GM19438 (cell line): Measurements from ENCODE around the gene PSMB5.

Experiments
- ATAC-seq: cut with Tn5 transposase; IDR thresholded peaks from one replicate; pipeline ENCODE4 v1.9.1; 2021; ENCODE audit warnings: low read depth; ENCODE audit not compliant: unreplicated experiment

The PSMB5 gene

DNA sequence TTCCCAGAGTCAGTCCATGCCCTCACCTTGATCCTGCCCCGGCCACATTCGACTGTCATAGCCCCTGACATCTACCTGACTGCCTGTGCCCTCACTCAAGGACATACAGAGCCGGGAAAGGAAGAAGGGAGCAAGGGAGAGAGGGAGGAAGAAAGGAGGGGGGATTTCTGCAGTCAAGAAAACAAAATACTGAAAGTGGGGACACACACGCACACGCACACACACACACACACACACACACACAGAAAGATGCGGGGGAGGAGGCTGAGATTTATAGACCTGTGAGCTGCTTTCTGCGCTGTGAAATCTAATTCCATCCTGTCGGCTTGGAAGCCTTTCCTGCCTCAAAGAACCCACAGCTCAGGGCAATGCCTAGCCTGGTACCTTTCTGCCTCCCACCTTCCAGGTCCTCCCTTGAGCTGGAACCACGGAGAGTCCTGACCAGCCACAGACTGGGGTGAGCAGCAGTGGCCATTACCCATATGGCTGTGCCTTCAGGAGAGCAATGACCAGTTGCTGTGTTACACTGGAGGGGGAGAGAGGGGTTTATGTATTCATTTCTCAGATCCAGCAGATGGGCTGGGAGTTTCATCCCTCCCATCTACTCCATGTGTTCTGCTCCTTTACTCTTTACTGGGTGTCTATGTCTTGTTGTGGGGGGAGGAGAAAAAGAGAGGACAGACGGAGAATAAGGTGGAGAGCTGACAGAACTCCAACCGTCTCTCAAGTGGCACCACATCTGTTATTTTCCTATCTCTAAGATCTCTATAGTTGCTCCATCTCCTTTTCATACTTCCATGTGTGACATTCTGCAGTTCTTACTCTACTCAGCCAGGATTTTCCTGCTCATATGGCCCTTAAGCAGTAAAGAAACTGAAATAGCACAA is 37.7 kb downstream of the PSMB5 start:
- no peak for ATAC-seq

DNA sequence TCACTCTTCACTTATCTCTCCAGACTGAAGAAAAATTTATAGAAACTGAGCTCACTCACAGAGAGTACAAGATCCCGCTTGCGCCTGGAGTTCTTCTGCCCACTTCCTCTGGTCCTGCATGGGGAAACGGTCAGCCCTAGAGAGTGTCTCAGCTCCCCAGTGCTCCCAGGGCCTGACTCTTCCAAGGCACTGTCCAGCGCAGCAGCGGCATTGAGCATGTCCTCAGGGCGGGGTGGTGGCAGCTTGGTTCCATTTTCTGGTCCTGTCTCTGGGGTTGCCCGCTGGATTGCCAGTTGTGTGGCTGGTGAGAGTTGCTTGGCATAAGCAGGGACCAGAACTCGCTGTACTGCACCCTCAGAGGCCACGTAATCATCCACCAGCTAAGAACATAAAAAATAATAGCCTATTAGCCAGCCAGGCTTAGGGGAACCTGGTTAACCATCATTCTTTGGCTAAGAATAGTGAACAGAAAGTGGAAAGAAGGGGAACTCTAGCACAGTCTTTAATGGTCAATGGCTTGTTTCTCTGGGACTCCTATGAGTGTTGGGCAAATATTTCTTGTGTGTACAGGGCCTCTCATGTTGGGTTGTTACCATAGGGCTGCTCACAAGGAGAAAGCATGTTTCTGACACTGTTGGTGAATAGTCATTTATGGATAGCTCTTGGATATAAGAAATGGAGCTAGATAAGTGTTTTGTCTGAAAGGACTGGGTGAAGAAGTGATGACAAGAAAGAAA is 38.6 kb downstream of the PSMB5 start:
- no peak for ATAC-seq

GRCh38 chr14:22994762-22995275 is 39.9 kb downstream of the PSMB5 start:
- ATAC-seq: no peak

- no peak for ATAC-seq
Observed at GRCh38 chr14:22993517-22993916, 41.2 kb downstream of the PSMB5 start.

- no peak for ATAC-seq
Observed at GRCh38 chr14:22991852-22992251, 42.8 kb downstream of the PSMB5 start.

GRCh38 chr14:22987291-22987690 is 47.4 kb downstream of the PSMB5 start:
- ATAC-seq: no peak

DNA sequence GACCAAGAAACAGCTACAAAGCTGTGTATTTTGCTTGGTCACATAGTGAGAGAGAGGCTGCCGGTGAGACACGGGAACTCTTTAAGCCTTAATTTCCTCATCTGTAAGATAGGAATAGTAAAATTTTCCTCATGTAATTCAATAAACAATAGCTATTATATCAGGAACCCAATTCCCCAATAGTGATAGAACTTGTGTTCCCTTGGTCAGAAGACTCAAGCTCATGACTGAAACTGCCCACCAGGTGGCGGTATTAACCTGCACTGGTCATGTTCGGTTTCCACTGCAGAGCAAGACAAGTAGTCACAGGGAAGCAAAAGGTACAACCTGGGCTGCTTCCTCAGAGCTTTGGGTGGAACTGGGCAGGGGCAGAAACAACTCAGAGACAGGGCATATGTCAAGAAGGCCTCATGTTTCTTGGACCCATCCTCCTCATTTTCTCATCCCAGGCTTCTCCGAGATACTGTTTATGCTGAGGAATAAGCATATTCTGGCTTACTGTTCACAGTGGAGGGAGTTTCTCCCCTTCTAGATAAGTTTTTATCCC is 48.1 kb downstream of the PSMB5 start:
- no peak for ATAC-seq

DNA sequence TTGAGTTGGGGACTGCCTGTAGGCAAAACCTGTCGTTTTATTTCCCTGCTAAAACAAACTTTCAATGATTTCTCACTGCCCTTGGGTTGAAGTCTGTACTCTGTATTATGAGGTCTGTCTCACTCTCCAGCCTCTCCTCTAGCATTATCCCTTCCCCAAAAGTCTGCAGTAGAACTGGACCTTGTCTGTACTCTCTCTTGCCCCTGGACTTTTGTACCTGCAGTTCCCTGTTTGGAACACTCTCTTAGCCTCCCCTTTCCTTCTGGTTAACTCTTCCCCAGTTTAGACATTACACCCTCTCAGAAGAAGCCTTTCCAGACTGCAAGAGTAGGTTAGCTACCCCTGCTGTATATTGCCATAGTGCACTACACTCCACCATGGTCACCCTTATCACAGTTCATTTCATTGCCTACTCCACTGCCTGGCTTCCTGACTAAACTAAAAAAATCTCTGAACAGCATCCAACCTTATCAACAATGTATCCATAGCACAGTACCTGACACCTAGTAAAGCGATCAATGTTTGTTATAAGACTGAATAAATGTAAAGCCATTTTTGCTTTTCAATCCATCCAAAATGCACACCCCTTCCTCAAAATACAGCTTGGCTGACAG is 48.7 kb downstream of the PSMB5 start:
- ATAC-seq: no peak

DNA sequence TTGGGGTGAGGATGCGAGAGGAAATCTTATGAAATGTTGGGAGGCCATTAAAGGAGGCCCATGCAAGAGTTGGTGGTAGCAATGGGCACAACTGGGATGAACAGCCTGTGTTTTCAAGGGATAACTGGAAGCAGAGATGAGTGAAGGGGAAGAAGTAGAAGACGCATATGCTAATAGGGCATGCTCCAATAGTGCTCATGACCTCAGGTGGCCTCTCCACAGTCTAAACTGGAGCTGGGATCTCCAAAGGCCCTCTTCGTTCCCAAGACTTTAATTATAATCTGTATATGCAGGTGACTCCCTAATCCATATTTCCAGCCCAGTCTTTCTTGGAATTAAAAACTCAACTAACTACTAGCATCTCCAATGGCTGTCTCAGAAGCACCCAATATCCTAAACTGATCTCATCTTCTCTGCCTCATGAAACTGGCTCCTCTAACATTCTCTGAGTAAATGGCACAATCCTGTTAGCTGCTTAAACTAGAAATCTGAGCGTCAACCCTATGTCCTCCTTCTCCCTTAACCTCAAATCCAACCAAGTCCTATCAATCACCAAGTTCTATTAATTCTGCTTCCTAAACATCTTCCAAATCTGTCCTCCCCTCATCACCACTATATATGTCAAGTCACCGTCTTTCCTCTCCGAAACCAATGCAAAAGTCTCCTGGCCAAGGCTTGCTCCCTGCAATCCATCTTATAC is 49.6 kb downstream of the PSMB5 start:
- no peak for ATAC-seq

DNA sequence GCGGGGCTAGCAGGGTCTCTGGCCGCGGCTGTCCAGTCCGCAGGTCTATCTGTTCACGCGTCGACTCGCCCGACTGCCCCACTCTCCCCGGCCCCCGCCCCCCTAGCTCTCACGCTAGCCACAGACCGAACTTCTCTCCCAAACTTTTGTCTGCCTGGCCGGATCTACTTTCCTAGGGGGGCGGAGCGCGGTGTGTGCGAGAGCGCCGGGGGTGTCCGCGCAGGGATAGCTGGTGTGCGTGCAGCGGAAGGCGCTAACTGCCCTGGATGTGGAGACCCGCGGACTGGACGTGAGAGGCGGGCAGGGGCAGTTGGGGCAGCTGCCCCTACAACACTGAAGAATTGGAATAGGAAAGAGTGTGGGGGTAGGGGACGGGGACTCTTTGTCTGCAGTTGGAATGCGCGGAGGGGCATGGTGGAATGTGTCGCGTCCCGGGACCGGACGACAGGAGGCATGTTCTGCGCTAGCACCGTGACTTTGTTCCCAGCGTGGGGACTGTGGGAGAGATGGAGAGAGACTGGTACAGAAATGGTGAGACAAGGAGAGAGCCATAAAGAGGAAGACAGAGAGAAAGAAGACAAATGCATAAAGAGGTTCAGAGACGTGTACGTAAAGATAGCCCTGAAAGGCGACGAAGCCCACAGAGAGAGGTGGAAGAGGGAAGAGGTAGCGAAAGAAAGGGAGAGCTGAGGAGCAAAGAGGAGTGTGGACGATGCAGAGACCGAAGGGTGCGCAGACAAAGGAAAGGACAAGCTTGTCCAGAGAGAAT is 52.0 kb downstream of the PSMB5 start, which contains the start of gene AJUBA:
AJUBA (minus strand) TSS at position 75 of the 769 bp plus-strand sequence. CDS start 285 bp downstream, outside the sequence.
- peak; percentile 52 for ATAC-seq

GRCh38 chr14:22981876-22982476 is 52.7 kb downstream of the PSMB5 start:
- ATAC-seq: no peak

DNA sequence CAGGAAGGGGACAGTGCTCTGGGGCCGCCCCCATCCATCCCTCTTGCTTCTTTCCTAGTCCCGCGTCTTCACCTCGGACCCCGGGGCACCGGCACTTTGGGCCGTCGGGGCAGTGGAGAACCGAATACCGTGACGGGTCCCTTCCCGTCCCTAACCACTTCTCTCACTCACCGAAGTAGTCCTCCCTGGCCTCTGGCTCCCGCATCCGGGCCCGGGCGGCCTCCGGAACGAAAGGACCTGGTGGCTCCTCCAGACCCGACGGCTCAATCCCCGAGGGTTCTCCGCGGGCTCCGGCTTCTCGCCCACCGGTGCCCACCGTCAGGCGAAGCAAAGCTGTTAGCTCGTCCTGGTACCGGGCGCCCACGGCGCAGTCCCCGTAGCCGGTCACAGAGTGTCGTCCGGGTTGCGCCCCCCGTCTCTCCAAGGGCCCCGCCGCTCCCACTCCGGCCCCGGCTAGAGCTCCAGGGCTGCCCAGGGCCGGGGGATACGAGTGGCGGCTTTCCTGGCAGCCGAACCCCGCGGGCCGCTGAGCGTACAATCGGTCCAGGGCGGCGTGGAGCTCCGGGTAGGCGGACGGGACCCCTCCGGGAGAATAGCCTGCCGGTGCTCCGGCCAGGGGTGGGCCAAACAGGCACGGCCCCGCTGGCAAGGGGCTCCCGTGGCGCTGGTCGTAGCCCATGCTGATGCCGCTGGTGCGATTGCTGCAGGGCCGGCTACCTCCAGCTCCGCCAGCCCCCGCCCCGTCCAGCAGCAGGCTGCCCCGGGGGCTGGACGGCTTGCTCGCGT is 53.4 kb downstream of the PSMB5 start:
- no peak for ATAC-seq

DNA sequence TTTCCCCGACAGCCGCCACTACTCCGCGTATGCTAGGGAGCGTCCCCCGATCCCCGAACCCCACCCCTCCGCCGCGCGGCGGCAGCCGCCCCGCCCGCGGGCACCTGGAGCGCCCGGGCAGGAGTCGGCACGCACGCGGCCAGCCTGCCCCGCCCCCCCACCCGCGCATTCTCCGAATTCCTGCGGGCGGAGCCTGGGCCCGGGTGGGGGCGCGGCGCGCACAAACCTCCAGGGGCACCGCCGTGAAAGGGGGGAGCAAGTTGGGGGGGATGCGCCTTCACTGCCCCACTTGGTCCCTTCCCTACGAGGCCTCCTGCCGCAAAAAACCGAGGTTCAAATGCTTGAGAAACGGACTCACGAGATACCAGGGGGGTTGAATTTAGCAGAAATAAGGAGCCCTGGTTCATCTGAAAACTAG is 54.0 kb downstream of the PSMB5 start:
- no peak for ATAC-seq

DNA sequence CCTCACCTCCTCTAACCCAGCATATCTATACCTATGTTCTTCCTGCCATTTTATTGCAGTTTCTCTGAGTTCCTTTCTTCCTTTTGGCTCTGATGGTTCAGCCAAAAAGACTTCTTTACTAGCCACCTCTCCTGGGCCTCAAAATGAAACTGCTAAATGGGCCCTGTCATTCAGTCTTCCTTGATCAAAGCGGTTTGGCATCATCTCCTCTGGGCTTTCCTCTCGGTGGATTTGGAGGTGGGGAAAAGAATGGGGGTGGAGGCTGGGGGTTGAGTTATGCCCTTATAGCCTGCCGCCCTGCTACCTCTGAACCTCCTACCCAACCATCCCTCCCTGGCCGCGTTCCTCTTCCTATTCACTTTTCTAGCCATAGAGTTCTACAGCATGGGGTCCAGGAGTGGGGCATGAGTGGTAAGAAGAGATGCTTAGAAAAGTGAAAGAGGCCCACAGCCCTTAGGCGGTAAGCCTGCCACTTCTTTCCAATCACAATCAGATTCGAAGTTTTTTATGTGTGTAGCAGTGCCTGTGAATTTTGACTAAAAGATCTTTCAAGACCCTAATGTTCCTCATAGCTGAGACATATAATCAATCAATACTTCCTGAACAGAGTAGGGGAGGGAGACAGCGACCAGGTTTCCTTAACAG is 54.8 kb downstream of the PSMB5 start:
- no peak for ATAC-seq

- ATAC-seq: no peak
Observed at GRCh38 chr14:22978981-22979671, 55.6 kb downstream of the PSMB5 start.

- ATAC-seq: no peak
Observed at GRCh38 chr14:22978487-22978837, 56.2 kb downstream of the PSMB5 start.
